PFSK-1 (cell line): ENCODE measurements around the gene LGALS14.

Experiments
- FOXP2 ChIP-seq: optimal IDR thresholded peaks from 2 replicates; pipeline ENCODE3; 2011; ENCODE audit warnings: borderline replicate concordance, control low read depth, inconsistent platforms; ENCODE audit not compliant: insufficient read depth; ENCODE audit errors: extremely low read length, extremely low read depth
- POLR2AphosphoS5 ChIP-seq: IDR thresholded peaks from 2 replicates; pipeline ENCODE4 v1.6.1; 2012; ENCODE audit warnings: low read depth, mild to moderate bottlenecking, control low read depth, low read length, moderate library complexity
- REST ChIP-seq, 2 experiments: IDR thresholded peaks; 2 replicates each; pipeline versions ENCODE4 v1.6.1 to v1.8.0; 2011 to 2012; ENCODE audit warnings: low read depth in 2 of 2, low read length in 2 of 2, control low read depth in 1 of 2, inconsistent platforms in 1 of 2, mild to moderate bottlenecking in 1 of 2, moderate library complexity in 1 of 2; ENCODE audit not compliant: insufficient read depth in 1 of 2
- SIN3A ChIP-seq: IDR thresholded peaks from 2 replicates; pipeline ENCODE4 v1.6.1; 2012; ENCODE audit warnings: mild to moderate bottlenecking, low read length, moderate library complexity, borderline replicate concordance; ENCODE audit not compliant: insufficient read depth
- TAF1 ChIP-seq: IDR thresholded peaks from 2 replicates; pipeline ENCODE4 v1.6.1; 2012; ENCODE audit warnings: low read length, control low read depth, borderline replicate concordance; ENCODE audit not compliant: insufficient read depth

LGALS14 gene

GRCh38 chr19:39677961-39678889, 26.1 kb upstream of the LGALS14 start:
- no peak for TF ChIP-seq FOXP2
- TF ChIP-seq SIN3A: no peak
- TF ChIP-seq REST (IDR thresholded peaks at IDR 0.05; ENCODE audit: insufficient read depth in 1 of 2, low read depth in 2 of 2, low read length in 2 of 2): no peak
- no peak for TF ChIP-seq TAF1
- TF ChIP-seq POLR2AphosphoS5: no peak

- TF ChIP-seq FOXP2 (no peak), SIN3A (no peak), REST (IDR thresholded peaks at IDR 0.05; ENCODE audit: insufficient read depth in 1 of 2, low read depth in 2 of 2, low read length in 2 of 2) (no peak), POLR2AphosphoS5 (no peak), TAF1 (no peak)
Measured at GRCh38 chr19:39679056-39679790, 25.1 kb upstream of the LGALS14 start.

GRCh38 chr19:39679791-39680168, 24.5 kb upstream of the LGALS14 start:
- TF ChIP-seq REST (IDR thresholded peaks at IDR 0.05; ENCODE audit: insufficient read depth in 1 of 2, low read depth in 2 of 2, low read length in 2 of 2) (no peak), TAF1 (no peak), SIN3A (no peak), POLR2AphosphoS5 (no peak), FOXP2 (no peak)

- no peak for TF ChIP-seq POLR2AphosphoS5
- no peak for TF ChIP-seq REST (IDR thresholded peaks at IDR 0.05; ENCODE audit: insufficient read depth in 1 of 2, low read depth in 2 of 2, low read length in 2 of 2)
- TF ChIP-seq SIN3A: no peak
- TF ChIP-seq TAF1: no peak
- no peak for TF ChIP-seq FOXP2
Measured at GRCh38 chr19:39680593-39680992, 23.7 kb upstream of the LGALS14 start.
